PC-3 (cell line): ENCODE data around the gene RXFP2.

ENCODE experiments used
- EZH2 ChIP-seq: fragments of 300-600 bp; sonication (generic); IDR thresholded peaks from one replicate; pipeline ENCODE4 v1.6.1; 2017; ENCODE audit warnings: antibody characterized with exemption, mild to moderate bottlenecking, low read length; ENCODE audit not compliant: unreplicated experiment
- EZH2phosphoT487 ChIP-seq: fragments of 300-600 bp; sonication (generic); IDR thresholded peaks from 2 replicates; pipeline ENCODE4 v1.6.1; 2018; ENCODE audit warnings: mild to moderate bottlenecking, antibody characterized with exemption, low read length, borderline replicate concordance
- TF ChIP-seq, protein P1 (sequence below): fragments of 300-600 bp; sonication (generic); conservative IDR thresholded peaks from 2 replicates; pipeline ENCODE4 v1.5.1; 2017; ENCODE audit warnings: antibody characterized with exemption, low read depth, mild to moderate bottlenecking, low read length

GRCh38 chr13:31764556-31764955 lies 25.2 kb downstream of the RXFP2 start:
- TF ChIP-seq EZH2, result no peak
- TF ChIP-seq, protein P1, sequence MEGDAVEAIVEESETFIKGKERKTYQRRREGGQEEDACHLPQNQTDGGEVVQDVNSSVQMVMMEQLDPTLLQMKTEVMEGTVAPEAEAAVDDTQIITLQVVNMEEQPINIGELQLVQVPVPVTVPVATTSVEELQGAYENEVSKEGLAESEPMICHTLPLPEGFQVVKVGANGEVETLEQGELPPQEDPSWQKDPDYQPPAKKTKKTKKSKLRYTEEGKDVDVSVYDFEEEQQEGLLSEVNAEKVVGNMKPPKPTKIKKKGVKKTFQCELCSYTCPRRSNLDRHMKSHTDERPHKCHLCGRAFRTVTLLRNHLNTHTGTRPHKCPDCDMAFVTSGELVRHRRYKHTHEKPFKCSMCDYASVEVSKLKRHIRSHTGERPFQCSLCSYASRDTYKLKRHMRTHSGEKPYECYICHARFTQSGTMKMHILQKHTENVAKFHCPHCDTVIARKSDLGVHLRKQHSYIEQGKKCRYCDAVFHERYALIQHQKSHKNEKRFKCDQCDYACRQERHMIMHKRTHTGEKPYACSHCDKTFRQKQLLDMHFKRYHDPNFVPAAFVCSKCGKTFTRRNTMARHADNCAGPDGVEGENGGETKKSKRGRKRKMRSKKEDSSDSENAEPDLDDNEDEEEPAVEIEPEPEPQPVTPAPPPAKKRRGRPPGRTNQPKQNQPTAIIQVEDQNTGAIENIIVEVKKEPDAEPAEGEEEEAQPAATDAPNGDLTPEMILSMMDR, result no peak
- no peak for TF ChIP-seq EZH2phosphoT487
